Neural progenitor cell (in vitro differentiated cells): Measurements from ENCODE around the gene CLIP4.

Experiments used
- CTCF ChIP-seq: fragments of 200-600 bp; sonication (generic); IDR thresholded peaks from 2 replicates; pipeline ENCODE4 v1.5.1; 2017; ENCODE audit warnings: antibody characterized with exemption, mild to moderate bottlenecking
- EZH2 ChIP-seq: fragments of 200-600 bp; sonication (generic); IDR thresholded peaks from 2 replicates; pipeline ENCODE4 v1.6.1; 2017; ENCODE audit warnings: antibody characterized with exemption, mild to moderate bottlenecking, moderate library complexity

GRCh38 chr2:29068513-29068912, 46.7 kb upstream of the CLIP4 start:
- TF ChIP-seq CTCF (no peak), EZH2 (no peak)
